ENCODE results near the gene FLT1.

FLT1 gene

GRCh38 chr13:28528388-28528787, 33.5 kb upstream of the FLT1 start:
- no peak for FAIRE-seq

GRCh38 chr13:28527629-28528028, 32.7 kb upstream of the FLT1 start:
- FAIRE-seq, result no peak

GRCh38 chr13:28526876-28527275, 31.9 kb upstream of the FLT1 start:
- FAIRE-seq, result no peak

- FAIRE-seq, result no peak
These were observed 27.9 kb upstream of the FLT1 start for GRCh38 chr13:28522871-28523270.

GRCh38 chr13:28513745-28514144, 18.8 kb upstream of the FLT1 start:
- no peak for FAIRE-seq

GRCh38 chr13:28510542-28510941, 15.6 kb upstream of the FLT1 start:
- no peak for FAIRE-seq

- no peak for FAIRE-seq
These were observed 15.1 kb upstream of the FLT1 start for GRCh38 chr13:28510066-28510465.

GRCh38 chr13:28505543-28506135, 10.7 kb upstream of the FLT1 start:
- no peak for FAIRE-seq

- no peak for FAIRE-seq
These were observed 8.4 kb upstream of the FLT1 start for GRCh38 chr13:28503182-28503967.

- FAIRE-seq, result no peak
These were observed 6.6 kb upstream of the FLT1 start for GRCh38 chr13:28501547-28501946.

GRCh38 chr13:28499609-28500008, 4.7 kb upstream of the FLT1 start:
- FAIRE-seq, result no peak

GRCh38 chr13:28498481-28499115, 3.7 kb upstream of the FLT1 start:
- FAIRE-seq, result no peak

GRCh38 chr13:28497143-28497876, 2.4 kb upstream of the FLT1 start:
- no peak for FAIRE-seq

- no peak for FAIRE-seq
These were observed 1.2 kb upstream of the FLT1 start for GRCh38 chr13:28496188-28496564.

GRCh38 chr13:28495538-28496187, 735 bp upstream of the FLT1 start:
- FAIRE-seq, result no peak

- FAIRE-seq, result no peak
These were observed 487 bp downstream of the FLT1 start for GRCh38 chr13:28494504-28494777.

- FAIRE-seq, result no peak
These were observed 1.0 kb downstream of the FLT1 start for GRCh38 chr13:28493740-28494503.

- FAIRE-seq, result no peak
These were observed 2.2 kb downstream of the FLT1 start for GRCh38 chr13:28492569-28493367.

- FAIRE-seq, result no peak
These were observed 4.9 kb downstream of the FLT1 start for GRCh38 chr13:28490061-28490460.

- no peak for FAIRE-seq
These were observed 5.4 kb downstream of the FLT1 start for GRCh38 chr13:28489524-28489931.

GRCh38 chr13:28488376-28489005, 6.4 kb downstream of the FLT1 start:
- no peak for FAIRE-seq
